ENCODE results near the gene MYH9.

DNA sequence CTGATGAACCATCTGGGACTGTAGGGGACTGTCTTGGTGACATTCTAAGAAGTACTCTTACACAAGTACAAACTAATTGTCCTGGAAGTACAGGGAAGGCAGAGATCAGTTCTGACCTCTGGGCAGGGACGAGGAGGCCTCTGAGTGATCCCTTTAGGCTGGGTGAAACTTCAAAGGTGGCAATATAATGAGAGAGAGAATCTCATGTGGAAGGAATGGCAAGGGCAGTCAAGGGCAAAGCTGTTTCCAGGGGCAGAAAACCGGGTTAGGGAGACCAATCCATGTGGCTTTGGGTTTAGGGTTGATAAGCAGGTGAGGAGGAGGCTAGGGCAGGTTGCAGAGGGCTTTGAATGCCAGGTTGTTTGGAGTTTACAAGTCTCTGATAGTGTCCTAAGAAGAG lies 21.3 kb upstream of the MYH9 start:
- TF ChIP-seq POLR2A (IDR thresholded peaks at IDR 0.05; ENCODE audit: low read depth): no peak
- TF ChIP-seq, protein P1, sequence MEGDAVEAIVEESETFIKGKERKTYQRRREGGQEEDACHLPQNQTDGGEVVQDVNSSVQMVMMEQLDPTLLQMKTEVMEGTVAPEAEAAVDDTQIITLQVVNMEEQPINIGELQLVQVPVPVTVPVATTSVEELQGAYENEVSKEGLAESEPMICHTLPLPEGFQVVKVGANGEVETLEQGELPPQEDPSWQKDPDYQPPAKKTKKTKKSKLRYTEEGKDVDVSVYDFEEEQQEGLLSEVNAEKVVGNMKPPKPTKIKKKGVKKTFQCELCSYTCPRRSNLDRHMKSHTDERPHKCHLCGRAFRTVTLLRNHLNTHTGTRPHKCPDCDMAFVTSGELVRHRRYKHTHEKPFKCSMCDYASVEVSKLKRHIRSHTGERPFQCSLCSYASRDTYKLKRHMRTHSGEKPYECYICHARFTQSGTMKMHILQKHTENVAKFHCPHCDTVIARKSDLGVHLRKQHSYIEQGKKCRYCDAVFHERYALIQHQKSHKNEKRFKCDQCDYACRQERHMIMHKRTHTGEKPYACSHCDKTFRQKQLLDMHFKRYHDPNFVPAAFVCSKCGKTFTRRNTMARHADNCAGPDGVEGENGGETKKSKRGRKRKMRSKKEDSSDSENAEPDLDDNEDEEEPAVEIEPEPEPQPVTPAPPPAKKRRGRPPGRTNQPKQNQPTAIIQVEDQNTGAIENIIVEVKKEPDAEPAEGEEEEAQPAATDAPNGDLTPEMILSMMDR (IDR thresholded peaks at IDR 0.05): no peak

All from esophagus muscularis mucosa (tissue), 3 donors.